ENCODE results near the gene ZNF512B.
"Not testable (repeated sequence)": the region's sequence is repeated elsewhere in the genome, so short reads cannot be mapped to it uniquely, and the experiment has no call there.

Gene ZNF512B

GRCh38 chr20:63969838-63970713 is at the start of gene ZNF512B:
ZNF512B (minus strand) TSS chr20:63969930; CDS start chr20:63967950, 1,980 bp downstream.
- DNase-seq = peak; percentile 48

GRCh38 chr20:64015635-64016034 is 45.9 kb upstream of the ZNF512B start:
- DNase-seq = no peak

- not testable (repeated sequence) for DNase-seq
Observed at GRCh38 chr20:64012385-64013154, 42.8 kb upstream of the ZNF512B start.

GRCh38 chr20:64011366-64011779 is 41.6 kb upstream of the ZNF512B start:
- no peak for DNase-seq

GRCh38 chr20:64010711-64011237 is 41.0 kb upstream of the ZNF512B start:
- DNase-seq = no peak

- DNase-seq = no peak
Observed at GRCh38 chr20:64009811-64010387, 40.2 kb upstream of the ZNF512B start.

- no peak for DNase-seq
Observed at GRCh38 chr20:64006902-64007301, 37.2 kb upstream of the ZNF512B start.

GRCh38 chr20:64006490-64006889 is 36.8 kb upstream of the ZNF512B start:
- DNase-seq = no peak

GRCh38 chr20:64005394-64005793 is 35.7 kb upstream of the ZNF512B start:
- no peak for DNase-seq

- DNase-seq = no peak
Observed at GRCh38 chr20:64003960-64004725, 34.4 kb upstream of the ZNF512B start.

GRCh38 chr20:64001607-64002011 is 31.9 kb upstream of the ZNF512B start:
- no peak for DNase-seq

GRCh38 chr20:64000906-64001305 is 31.2 kb upstream of the ZNF512B start:
- DNase-seq = no peak

- no peak for DNase-seq
Observed at GRCh38 chr20:63982937-63983336, 13.2 kb upstream of the ZNF512B start.

- peak; percentile 97 for DNase-seq
Observed at GRCh38 chr20:63980806-63981728, 11.3 kb upstream of the ZNF512B start, which contains the start of gene PRPF6. PRPF6 (plus strand) TSS chr20:63981132; CDS start chr20:63981246, 114 bp downstream.

GRCh38 chr20:63980317-63980805 is 10.6 kb upstream of the ZNF512B start:
- no peak for DNase-seq

GRCh38 chr20:63979557-63980316 is 10.0 kb upstream of the ZNF512B start, which contains the start of gene SAMD10:
SAMD10 (minus strand) TSS chr20:63979642; CDS start chr20:63979467, 175 bp downstream.
- peak; percentile 51 for DNase-seq

- no peak for DNase-seq
Observed at GRCh38 chr20:63979229-63979556, 9.5 kb upstream of the ZNF512B start.

- peak; percentile 57 for DNase-seq
Observed at GRCh38 chr20:63978319-63979228, 8.8 kb upstream of the ZNF512B start.

GRCh38 chr20:63977739-63978276 is 8.1 kb upstream of the ZNF512B start:
- DNase-seq = no peak

Data from NCI-H1436 (cell line).